Medulla oblongata (tissue), 1 donor: Measurements from ENCODE around the gene MESD.
"Not testable (repeated sequence)": the region's sequence is repeated elsewhere in the genome, so short reads cannot be mapped to it uniquely, and the experiment has no call there.

Experiments used
- DNase-seq: peaks from one replicate; pipeline ENCODE4 v3.0.0-alpha.2; 2015; ENCODE audit errors: extremely low spot score

MESD gene

DNA sequence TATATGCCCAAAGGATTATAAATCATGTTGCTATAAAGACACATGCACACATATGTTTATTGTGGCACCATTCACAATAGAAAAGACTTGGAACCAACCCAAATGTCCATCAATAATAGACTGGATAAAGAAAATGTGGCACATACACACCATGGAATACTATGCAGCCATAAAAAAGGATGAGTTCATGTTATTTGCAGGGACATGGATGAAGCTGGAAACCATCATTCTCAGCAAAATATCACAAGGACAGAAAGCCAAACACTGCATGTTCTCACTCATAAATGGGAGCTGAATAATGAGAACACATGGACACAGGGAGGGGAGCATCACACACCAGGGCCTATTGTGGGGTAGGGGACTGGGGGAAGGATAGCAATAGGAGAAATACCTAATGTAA, 24.2 kb downstream of the MESD start:
- DNase-seq = not testable (repeated sequence)

DNA sequence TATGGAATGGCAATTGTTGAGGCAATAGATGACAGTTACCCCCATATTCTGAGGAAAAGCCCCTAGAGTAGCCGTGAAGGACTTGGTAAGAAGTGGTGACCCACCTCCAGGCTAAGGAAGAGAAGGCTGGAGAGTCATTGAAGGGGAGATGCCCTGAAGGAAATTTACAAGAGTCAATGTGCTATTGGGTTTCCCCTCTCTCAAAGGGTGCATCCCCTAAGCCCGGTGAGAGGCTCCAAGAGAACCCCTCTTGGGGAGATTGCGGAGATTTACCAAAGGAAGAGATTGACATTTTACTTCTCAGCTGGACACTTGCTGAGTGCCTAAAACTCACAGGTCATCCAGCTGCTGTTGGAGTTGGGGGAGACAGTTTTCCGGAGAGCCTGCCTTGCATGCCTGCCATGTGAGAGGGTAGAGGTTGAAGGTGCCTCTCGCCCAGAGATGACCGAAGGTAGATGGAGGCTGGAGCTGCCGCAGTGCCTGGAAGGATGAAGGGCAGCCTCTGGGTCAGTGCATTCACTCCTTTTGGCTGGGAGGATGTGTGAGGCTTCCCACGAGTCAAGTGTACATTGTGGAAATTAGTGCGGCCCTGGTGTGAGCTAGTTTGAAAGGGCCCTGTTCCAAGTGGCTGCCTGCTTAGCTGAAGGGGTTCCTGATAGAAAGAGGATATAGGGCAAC, 30.7 kb downstream of the MESD start:
- no peak for DNase-seq

DNA sequence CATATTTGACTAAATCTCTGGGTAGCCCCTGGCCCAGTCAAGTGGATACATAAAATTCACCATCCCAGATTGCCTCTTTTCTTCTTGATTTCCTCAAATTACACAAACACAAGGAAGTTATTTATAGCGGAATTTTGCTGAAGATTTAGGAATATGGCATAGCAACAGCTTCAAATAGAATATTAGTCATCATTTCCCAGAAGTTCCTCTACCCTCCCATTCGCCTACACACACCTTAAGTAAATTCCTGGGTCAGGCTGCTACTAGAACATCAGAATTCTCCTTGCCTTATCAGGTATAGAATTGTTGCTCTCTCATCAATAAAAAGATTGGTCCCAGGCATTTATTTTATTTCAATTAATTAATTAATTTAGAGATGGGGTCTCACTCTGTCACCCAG, 31.6 kb downstream of the MESD start:
- DNase-seq = no peak

DNA sequence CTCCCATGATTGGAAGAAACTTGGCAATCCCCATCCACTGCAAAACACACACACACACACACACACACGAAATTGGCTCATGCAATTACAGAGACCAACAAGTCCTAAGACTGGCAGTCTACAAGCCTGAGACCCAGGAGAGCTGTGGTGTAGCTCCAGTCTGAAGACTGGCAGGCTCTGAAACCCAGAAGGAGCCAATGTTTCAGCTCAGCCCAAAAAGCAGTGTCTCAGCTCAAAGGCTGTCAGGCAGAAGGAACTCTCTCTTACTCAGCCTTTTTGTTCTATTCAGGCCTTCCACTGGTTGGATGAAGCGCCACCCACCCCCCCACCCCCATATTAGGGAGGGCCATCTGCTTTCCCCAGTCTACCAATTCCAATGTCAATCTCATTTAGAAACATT, 32.1 kb downstream of the MESD start:
- DNase-seq = no peak

DNA sequence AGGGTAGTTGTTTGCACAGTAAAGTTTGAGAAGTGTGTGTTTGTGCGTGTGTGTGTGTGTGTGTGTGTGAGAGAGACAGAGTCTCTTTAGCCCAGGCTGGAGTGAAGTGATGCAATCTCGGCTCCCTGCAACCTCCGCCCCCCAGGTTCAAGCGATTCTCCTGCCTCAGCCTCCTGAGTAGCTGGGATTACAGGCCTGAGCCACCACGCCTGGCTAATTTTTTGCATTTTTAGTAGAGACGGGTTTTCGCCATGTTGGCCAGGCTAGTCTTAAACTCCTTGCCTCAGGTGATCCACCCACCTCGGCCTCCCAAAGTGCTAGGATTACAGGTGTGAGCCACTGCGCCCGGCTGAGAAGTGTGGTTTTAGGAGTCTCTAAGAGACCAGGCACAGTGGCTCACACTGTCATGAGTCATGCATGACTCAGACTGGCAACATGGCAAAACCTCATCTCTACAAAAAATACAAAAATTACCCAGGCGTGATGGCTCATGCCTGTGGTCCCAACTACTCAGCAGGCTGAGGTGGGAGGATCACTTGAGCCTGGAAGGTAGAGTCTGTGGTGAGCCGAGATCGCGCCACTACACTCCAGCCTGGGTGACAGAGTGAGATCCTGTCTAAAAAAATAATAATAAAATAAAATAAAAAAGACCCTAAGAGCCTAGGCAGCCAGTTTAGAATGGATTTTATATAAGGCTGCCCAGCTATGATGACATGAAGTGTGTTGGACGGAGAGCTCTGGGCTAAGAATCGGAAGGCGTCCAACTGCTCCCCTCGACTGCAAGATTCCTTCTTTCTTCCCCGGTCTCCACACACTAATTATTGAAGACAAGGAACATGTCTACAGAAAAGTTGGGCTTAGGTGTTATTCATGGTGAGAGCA, 33.8 kb downstream of the MESD start:
- not testable (repeated sequence) for DNase-seq

DNA sequence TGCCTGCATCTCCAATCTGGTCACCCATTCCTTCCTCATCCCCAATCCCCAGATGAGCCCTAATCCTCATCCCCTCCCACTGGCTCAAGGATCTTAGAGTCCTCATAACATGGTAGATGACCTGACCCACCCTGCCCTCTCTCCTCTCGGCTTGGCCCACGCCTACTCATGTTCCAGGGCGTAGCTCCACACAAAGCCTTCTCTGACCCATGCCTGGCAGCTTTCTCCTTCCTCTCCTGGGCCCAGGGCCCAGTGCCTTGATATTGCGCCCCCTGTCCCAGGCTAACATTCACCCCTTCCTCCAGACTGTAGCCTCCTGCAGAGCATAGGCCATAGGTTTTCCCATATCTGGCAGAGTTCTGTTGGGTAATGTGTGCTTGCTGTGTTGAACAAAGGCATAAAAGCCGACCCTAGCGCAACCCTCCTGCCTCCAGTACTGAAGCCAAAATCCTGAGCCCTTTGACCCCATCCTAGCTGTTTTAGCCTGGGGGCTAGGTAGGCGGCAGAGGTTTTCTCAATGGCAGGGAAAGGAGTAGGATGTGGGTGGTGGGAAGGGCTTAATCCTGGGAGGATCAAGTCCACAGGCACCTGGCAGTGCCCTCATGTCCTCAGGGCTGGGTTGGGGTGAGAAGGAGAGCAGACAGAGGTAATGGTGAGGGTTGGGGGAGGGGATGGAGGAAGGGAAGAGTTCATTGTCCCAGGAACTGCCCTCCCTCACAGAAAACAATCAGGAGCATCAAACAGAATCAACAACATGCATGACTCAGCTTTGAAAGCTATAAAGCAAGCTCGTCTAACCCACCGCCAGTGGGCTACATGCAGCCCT, 35.5 kb downstream of the MESD start:
- DNase-seq = no peak

DNA sequence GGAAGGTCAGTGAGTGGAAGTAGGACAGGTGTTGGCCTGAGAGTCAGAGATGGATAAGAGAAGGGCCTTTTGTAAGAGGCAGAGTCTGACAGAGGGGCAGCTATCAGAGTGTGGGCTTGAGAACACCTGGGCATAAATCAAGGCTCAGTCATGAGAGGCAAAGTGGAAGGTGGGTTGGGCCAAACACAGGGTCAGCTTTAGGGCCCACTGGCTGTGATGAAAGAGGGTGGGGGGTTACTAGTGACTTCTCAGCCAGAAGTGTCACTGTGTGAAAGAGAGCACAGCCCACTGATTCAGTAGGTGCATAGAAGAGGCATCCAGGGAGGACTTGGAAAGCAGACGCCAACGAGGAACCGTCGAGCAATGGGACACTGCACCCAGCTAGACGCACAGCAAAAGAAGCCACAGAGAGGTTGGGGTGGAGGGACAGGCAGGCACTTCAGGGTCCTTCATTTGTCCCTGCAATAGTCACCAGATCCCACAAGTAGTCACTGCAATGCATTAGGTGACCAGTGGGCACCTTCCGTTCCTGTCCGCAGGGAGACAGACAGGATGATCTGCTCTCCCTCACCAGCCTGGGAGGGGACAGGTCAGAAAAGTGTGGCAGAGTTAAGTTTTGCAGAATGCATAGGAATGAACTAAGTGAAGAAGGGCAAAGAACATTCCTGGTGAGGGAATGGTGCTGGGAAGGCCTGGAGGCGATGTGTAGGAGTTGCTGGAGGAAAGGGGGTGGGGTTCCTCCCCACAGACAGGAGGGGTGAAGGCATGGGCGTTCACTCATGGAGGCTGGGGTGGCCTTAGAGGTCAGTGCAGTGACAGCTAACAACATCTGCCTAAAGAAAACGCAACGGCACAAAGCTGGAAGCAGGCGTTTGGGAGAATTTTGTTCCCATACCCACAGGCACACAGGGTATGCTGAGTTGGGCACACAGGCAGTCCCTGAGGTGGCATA, 36.3 kb downstream of the MESD start:
- no peak for DNase-seq

DNA sequence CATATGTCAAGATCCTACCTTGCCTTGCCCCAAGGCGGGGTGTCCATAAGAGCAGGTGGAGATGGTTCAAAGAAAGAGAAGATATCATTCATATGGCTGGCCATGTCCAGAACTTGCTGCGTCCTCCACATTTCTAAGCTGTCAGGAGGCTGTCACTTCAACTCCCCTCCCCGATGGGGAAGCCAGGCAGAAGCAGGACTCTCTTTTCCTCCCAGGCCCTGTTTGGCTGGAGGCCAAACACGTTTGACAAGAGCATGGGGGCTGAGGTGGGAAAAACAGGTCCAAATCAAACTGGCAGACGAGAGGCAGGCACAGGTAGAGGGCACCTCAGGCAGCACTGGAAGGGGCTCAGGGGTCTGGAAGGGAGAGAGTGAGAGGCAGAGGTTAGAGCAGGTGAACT, 37.7 kb downstream of the MESD start:
- no peak for DNase-seq

DNA sequence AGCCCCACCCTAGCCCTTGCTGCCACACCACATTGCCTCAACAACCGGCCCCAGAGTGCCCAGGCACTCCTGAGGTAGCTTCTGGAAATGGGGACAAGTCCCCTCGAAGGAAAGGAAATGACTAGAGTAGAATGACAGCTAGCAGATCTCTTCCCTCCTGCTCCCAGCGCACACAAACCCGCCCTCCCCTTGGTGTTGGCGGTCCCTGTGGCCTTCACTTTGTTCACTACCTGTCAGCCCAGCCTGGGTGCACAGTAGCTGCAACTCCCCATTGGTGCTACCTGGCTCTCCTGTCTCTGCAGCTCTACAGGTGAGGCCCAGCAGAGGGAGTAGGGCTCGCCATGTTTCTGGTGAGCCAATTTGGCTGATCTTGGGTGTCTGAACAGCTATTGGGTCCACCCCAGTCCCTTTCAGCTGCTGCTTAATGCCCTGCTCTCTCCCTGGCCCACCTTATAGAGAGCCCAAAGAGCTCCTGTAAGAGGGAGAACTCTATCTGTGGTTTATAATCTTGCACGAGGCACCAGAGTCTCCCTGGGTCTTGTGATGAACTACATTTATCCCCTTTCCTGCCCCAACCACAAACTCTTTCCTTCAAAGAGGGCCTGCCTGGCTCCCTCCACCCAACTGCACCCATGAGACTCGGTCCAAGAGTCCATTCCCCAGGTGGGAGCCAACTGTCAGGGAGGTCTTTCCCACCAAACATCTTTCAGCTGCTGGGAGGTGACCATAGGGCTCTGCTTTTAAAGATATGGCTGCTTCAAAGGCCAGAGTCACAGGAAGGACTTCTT, 39.1 kb downstream of the MESD start:
- no peak for DNase-seq

DNA sequence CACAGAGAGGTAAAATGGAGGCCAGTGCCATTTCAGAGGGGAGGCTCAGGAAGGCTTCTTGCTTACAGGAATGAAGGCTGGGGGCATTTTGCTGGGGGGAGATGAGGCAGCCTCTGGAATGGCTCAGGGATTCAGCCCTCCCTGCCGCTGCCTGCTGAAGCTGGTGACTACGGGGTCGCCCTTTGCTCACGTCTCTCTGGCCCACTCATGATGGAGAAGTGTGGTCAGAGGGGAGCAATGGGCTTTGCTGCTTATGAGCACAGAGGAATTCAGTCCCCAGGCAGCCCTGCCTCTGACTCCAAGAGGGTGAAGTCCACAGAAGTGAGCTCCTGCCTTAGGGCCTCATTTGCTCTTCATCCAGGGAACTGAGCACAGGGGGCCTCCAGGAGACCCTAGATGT, 39.9 kb downstream of the MESD start:
- DNase-seq = no peak

DNA sequence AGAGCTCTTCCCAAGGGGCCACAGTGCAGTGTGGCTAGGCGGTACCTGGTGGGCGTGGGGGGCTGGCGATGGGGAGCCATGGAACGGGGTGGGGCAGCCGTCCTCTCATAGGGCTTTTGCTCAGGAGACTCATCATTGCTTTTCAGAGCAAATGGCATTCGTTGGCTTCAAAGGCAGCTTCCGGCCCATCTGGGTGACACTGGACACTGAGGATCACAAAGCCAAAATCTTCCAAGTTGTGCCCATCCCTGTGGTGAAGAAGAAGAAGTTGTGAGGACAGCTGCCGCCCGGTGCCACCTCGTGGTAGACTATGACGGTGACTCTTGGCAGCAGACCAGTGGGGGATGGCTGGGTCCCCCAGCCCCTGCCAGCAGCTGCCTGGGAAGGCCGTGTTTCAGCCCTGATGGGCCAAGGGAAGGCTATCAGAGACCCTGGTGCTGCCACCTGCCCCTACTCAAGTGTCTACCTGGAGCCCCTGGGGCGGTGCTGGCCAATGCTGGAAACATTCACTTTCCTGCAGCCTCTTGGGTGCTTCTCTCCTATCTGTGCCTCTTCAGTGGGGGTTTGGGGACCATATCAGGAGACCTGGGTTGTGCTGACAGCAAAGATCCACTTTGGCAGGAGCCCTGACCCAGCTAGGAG, 40.8 kb downstream of the MESD start:
- no peak for DNase-seq

DNA sequence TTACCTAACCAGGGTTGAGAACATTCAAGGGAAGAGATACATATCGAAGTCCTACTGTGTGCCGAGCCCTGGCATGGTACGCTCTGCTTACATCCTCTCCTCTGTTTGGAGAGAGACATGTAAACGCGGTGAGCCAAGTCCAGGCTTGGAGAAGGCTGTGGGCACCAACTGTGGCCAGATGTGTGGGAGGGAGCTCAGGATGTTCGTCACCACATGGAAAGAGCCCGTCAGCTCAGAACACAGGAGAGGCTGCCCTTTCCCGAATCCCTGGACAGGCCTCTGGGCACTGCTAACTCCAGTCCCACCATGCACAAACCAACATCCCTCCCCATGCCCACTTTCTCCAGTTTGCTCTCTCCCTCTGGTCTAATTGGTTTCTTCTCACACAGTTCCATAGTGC, 43.0 kb downstream of the MESD start:
- no peak for DNase-seq

DNA sequence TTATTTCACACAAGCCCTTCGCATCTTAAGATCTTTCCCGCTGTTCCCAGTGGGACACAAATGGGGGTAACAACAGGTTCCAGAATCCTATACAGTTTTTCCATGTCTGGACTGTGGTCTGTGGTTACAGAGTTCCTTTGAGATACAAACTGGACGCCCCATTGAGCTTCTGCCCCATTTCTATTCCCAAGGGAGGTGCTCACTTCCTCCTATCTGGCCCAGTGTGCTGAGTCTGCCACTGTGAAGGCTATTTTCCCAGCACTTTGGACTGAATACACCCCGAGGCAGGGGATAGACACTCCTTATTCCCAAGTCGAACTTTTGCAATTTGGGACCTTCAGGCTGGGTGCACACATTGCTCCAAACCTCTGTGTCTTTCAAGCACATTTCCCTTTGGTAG, 44.0 kb downstream of the MESD start:
- no peak for DNase-seq

DNA sequence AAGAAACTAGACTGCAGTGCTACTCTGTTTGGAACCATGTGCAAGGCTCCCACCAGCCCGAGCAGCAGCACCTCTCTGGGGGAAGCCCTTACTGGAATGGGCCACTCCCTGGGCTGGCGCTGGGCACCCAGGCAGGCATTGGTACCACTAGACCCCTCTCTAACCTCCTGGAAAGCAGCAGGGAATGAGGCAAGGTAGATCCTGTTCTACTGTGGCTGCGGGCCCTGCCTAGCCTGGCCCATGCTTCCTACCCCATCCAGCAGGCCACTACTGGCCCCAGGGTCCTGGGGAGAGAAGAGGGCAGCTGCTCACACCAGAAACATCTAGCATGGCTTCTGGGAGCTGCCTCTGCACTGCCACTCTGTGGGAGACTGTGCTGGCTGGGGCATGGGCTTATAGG, 44.8 kb downstream of the MESD start:
- DNase-seq = no peak

DNA sequence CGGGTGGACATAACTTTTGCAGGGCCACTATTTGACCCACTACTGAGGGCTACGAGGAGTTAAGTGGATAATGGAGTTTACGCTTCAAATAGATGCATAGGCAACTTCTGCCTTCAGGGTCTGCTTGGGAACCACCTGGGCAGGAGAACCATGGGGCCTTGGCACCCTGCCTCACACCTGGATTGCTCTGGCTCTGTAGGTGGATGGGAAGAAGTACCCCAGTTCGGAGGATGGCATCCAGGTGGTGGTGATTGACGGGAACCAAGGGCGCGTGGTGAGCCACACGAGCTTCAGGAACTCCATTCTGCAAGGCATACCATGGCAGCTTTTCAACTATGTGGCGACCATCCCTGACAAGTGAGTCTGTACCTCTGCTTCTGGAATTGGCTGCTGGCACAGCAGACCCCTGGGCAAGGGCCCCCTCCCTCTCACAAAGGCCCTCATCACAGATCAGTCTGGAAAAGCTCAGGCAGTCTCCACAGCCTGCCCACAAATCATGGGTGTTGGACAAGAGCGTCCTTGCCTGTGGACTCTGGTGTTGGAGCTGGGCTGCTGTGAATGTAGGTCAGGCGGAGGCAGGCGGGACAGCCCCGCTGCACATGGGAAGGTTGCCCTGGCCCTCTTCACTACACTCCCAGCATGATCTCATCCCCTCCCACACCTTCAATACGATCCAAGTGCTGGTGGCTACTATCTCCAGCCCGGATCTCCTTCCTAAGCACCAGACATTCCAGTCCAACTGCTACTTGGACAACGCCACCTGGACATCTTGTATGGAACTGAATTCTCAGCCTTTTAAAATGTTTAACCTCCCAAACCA, 46.7 kb downstream of the MESD start:
- no peak for DNase-seq

DNA sequence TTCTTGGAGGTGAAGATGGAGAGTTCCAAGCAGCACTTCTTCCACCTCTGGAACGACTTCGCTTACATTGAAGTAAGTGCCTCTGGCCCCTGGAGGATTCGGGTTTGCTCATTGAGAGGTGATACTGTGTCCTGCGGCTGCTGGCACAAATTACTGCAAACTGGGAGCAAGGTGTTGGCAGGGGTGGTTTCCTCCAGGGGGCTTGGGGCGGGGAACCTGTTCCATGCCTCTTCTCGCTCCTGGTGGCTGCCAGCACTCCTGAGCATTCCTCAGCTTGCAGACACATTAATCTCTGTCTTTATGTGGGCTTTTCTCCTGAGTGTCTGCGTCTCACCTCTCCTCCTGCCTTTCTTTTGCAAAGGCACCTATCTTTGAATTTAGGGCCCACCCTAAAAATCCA, 47.4 kb downstream of the MESD start:
- DNase-seq = no peak

DNA sequence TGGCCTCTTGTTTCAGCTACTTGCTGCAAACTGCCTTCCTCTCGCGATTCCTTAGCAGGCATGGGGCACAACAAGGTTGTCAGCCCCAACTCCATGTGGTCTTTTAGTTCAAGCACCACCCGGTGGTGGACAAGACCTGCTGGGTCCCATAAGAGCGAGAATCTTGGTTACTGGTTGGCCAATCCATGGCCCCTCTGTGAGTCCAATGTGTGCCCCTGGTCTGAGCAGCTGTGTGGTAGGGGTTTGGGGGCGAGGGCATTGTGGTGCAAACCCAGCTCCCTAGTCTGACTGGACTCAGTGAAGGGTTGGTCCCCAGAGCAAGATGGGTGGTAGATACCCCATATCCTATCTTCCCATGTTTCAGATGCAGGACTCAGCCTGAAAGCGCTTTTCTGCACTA, 48.8 kb downstream of the MESD start:
- no peak for DNase-seq

DNA sequence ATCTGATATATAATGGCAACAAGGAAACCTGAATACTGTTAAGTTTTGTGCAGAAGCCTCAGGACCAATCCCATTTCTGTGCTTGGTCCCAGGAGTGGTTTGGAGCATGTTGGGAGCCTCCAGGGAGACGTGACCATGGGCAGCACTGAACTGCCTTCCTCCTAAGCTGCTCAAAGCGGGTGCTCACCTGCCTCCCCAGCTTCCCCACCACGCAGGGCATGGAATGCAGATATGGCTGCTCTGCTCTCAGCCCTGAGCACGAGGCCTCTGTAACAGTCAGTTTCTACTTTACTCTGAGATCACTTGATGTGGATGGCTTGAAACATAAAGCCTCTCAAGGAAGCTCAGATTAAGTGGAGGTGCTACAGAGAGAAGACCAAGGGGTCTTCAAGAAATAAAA, 49.3 kb downstream of the MESD start:
- no peak for DNase-seq

DNA sequence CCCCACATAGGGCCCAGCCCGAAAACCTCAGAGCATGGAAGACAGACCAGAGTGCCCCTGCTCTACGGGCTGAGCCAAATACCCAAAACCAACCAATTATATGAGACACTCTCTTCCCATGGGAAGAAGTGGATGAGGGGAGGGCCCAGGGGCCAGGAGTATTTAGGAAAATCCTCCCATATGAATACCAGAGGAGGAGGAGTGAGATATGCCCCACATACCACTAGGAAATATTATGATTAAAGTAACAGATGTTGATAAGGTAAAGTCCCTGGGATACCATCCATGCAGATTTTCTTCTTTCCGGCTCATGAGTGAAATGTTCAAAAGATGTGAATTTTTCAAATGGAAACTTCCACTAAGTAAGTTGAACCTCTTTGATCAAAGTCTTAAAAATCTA, 50.4 kb downstream of the MESD start:
- DNase-seq = no peak
